Fibroblast of lung (primary cell): ENCODE data around the gene ZBTB43. TPM values are rescaled to one million over a fixed set of nuclear protein-coding genes. Genes with fewer than 3 reads are reported as not detected.
A peak's percentile ranks its signal among the peaks of the same experiment; 100 is the strongest.

Source experiments
- DNase-seq, 2 donors: peaks; one replicate each; pipeline versions ENCODE4 v3.0.0 to v3.0.0-alpha.2; 2010; ENCODE audit warnings: low read depth in 2 of 2
- H2AFZ ChIP-seq: 2 replicates; pipeline ENCODE4 v1.5.1; 2012; ENCODE audit warnings: low read length, control low read depth, inconsistent platforms
- H3K27ac ChIP-seq: 2 replicates; pipeline ENCODE4 v1.5.1; 2011; ENCODE audit warnings: low read length, control low read depth; ENCODE audit not compliant: insufficient read depth
- H3K27me3 ChIP-seq: 2 replicates; pipeline ENCODE4 v1.5.1; 2011; ENCODE audit warnings: mild to moderate bottlenecking, low read length; ENCODE audit not compliant: control insufficient read depth, insufficient read depth
- H3K36me3 ChIP-seq: 2 replicates; pipeline ENCODE4 v1.5.1; 2011; ENCODE audit warnings: low read length; ENCODE audit not compliant: control insufficient read depth, insufficient read depth
- H3K4me1 ChIP-seq: 2 replicates; pipeline ENCODE4 v1.5.1; 2011; ENCODE audit warnings: low read length; ENCODE audit not compliant: control insufficient read depth, insufficient read depth; ENCODE audit errors: extremely low read depth
- H3K4me2 ChIP-seq: 2 replicates; pipeline ENCODE4 v1.5.1; 2011; ENCODE audit warnings: low read length, control low read depth; ENCODE audit not compliant: insufficient read depth; ENCODE audit errors: extremely low read depth
- H3K4me3 ChIP-seq, 4 experiments: fragments of 200-600 bp in 1 of 4; sonication (generic) in 1 of 4; replicated peaks in 1 of 4; 2 replicates each; pipeline ENCODE4 v1.5.1; 2011 to 2016; ENCODE audit warnings: low read length in 4 of 4, low read depth in 3 of 4, mild to moderate bottlenecking in 3 of 4, control low read depth in 2 of 4, inconsistent platforms in 1 of 4, mixed read lengths in 1 of 4; ENCODE audit not compliant: insufficient read depth in 1 of 4; ENCODE audit errors: control extremely low read depth in 1 of 4
- H3K79me2 ChIP-seq: 2 replicates; pipeline ENCODE4 v1.5.1; 2012; ENCODE audit warnings: mild to moderate bottlenecking, low read length, inconsistent platforms; ENCODE audit not compliant: control insufficient read depth, insufficient read depth
- H3K9ac ChIP-seq: 2 replicates; pipeline ENCODE4 v1.5.1; 2011; ENCODE audit warnings: mild to moderate bottlenecking, low read length, control low read depth; ENCODE audit not compliant: insufficient read depth
- H3K9me3 ChIP-seq: 2 replicates; pipeline ENCODE4 v1.5.1; 2012; ENCODE audit warnings: low read depth, low read length; ENCODE audit not compliant: control insufficient read depth, insufficient read depth
- H4K20me1 ChIP-seq: 2 replicates; pipeline ENCODE4 v1.5.1; 2011; ENCODE audit warnings: low read length; ENCODE audit not compliant: control insufficient read depth, insufficient read depth; ENCODE audit errors: extremely low read depth
- EZH2 ChIP-seq: IDR thresholded peaks from 2 replicates; pipeline ENCODE4 v1.5.1; 2012; ENCODE audit warnings: low read length, control low read depth, mild to moderate bottlenecking; ENCODE audit errors: missing control alignments
- polyA plus RNA-seq, 2 donors: library from polyadenylated mRNA; depleted of rRNA in 1 of 2; stranded (reverse) in 1 of 2; unstranded in 1 of 2; fragments of >200 nt; gene quantifications; 2 replicates each; pipeline ENCODE4 v1.2.1, GENCODE V29; 2011 to 2012; ENCODE audit warnings: missing spikeins in 1 of 2
- total RNA-seq: library from RNA; depleted of rRNA; stranded (reverse); fragments of >200 nt; gene quantifications from 2 replicates; pipeline ENCODE4 v1.2.1, GENCODE V29; 2014
- TF ChIP-seq, protein P1 (sequence below), 2 donors: IDR thresholded peaks in 1 of 2; conservative IDR thresholded peaks in 1 of 2; 1 replicate in 1 of 2; 2 replicates in 1 of 2; pipeline ENCODE4 v1.5.1; 2011 to 2012; ENCODE audit warnings: low read length in 2 of 2, control low read depth in 1 of 2, inconsistent platforms in 1 of 2, low read depth in 1 of 2, mild to moderate bottlenecking in 1 of 2

ZBTB43 gene
- total and polyA plus RNA-seq, 2 donors (not counting 1 experiment from before 2014, with no cell fraction given), result 6.8 to 12.6 TPM

DNA sequence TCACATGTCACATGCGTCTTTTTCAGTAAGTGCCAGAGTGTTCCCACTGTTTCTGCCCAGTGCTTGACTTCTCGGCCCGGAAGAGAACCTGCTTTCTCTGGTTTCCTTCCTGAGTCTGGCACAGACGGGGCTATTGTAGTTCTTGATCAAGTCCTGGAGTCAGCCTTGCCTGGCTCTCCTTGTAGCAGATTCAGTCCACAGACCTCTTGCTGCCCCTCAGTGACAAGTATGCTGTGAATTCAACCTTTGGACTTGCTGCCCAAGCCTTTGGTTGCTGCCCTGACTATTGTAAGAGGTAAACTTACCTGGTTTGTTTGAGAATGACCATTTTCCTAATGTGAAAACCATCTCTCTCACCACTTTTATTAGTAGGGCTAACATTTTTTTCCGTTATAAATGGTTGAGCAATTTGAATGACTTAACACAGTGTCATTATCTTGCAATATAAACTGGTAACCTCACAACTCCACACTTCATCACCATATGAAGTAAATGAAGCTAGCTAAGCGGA lies 80.3 kb downstream of the ZBTB43 start:
- H3K27ac ChIP-seq, result no peak overlapping the region
- no peaks in the 10 kb centered on the region for H3K27me3 ChIP-seq
- H3K36me3 ChIP-seq, result peaks cover 7% of the 10 kb centered on the region
- H3K4me1 ChIP-seq, result no peaks in the 10 kb centered on the region
- DNase-seq, result peak in 1 of 2 donors; percentile 44
- no peak overlapping the region for H3K9ac ChIP-seq
- no peak overlapping the region for H3K4me3 ChIP-seq
- no peak for TF ChIP-seq EZH2
- TF ChIP-seq, protein P1, sequence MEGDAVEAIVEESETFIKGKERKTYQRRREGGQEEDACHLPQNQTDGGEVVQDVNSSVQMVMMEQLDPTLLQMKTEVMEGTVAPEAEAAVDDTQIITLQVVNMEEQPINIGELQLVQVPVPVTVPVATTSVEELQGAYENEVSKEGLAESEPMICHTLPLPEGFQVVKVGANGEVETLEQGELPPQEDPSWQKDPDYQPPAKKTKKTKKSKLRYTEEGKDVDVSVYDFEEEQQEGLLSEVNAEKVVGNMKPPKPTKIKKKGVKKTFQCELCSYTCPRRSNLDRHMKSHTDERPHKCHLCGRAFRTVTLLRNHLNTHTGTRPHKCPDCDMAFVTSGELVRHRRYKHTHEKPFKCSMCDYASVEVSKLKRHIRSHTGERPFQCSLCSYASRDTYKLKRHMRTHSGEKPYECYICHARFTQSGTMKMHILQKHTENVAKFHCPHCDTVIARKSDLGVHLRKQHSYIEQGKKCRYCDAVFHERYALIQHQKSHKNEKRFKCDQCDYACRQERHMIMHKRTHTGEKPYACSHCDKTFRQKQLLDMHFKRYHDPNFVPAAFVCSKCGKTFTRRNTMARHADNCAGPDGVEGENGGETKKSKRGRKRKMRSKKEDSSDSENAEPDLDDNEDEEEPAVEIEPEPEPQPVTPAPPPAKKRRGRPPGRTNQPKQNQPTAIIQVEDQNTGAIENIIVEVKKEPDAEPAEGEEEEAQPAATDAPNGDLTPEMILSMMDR (conservative IDR thresholded peaks at IDR 0.05 in 1 of 2, IDR thresholded peaks at IDR 0.05 in 1 of 2; ENCODE audit: low read depth in 1 of 2, low read length in 2 of 2), result no peak
- no peaks in the 10 kb centered on the region for H3K9me3 ChIP-seq
- H3K4me2 ChIP-seq, result no peak overlapping the region
- H2AFZ ChIP-seq, result no peak overlapping the region
- no peaks in the 10 kb centered on the region for H4K20me1 ChIP-seq
- peaks cover 2% of the 10 kb centered on the region for H3K79me2 ChIP-seq

DNA sequence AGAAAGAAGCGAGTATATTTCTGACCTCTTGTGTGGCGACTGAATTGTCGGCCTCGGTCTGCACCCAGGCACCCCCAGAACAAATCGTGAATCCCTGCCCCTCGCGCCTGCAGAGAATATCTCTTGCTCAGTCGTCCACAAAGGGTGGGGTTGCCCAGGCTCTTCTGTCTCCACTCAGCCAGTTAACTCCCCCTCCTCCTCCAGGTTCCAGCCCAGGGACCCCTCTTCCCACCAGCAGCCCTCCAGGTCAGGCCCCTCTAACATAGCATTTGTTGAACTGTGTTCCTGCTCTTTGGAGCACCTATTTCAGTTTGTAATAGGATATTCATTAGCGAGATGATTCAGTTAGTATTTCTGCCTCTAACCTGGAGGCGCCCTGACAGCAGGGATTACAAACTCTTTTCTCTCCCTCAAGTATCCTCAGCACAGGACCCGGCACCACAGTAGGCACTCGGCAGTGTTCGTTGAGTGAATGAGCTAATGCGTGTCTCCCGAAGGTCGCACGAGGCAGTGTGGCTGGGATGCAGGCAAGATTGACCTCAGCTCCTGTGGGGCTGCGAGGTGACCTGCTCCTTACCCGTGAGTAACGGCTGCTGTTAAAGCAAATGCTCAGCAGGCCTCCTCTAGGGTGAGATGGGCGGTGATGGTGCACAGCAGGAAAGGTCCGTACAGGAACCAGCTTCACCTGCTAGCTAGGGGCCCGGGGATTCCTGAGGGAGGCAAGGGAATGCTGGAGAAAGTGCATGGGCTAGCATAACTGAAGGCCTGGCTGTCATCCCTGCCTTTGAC lies 81.4 kb downstream of the ZBTB43 start:
- Histone ChIP-seq H3K27me3 (no peaks in the 10 kb centered on the region), H3K4me2 (no peak overlapping the region), H3K4me3 (no peak overlapping the region), H3K27ac (no peak overlapping the region), H3K79me2 (peaks cover 2% of the 10 kb centered on the region), H3K36me3 (peaks cover 6% of the 10 kb centered on the region), H3K9me3 (no peaks in the 10 kb centered on the region), H2AFZ (no peak overlapping the region), H3K9ac (no peak overlapping the region), H4K20me1 (no peaks in the 10 kb centered on the region), H3K4me1 (no peaks in the 10 kb centered on the region)
- no peak for TF ChIP-seq EZH2
- TF ChIP-seq, protein P1 (conservative IDR thresholded peaks at IDR 0.05 in 1 of 2, IDR thresholded peaks at IDR 0.05 in 1 of 2; ENCODE audit: low read depth in 1 of 2, low read length in 2 of 2), result no peak
- DNase-seq, result no peak

DNA sequence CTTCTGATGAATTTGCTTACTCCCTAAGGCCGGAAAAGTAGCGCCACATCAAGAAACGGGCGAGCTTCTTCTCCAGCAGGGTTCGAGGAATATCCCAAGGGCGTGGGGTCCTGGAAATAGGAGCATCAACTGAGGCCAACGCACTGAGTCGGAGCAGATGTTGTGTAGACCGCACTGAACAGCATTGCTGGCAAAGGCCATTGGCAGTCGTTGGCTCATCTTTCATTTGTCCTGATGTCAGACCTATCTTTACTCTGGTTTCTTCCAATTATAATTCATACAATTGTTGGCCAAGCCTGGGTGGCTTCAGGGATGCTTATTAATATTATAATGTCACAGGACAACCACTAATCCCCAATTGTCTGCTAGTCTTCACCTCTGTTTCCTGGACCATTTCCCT lies 82.1 kb downstream of the ZBTB43 start:
- Histone ChIP-seq H3K79me2 (peaks cover 2% of the 10 kb centered on the region), H3K27ac (no peak overlapping the region), H3K4me1 (no peaks in the 10 kb centered on the region), H2AFZ (no peak overlapping the region), H3K9me3 (no peaks in the 10 kb centered on the region), H3K4me2 (no peak overlapping the region), H3K9ac (no peak overlapping the region), H3K27me3 (no peaks in the 10 kb centered on the region), H4K20me1 (no peaks in the 10 kb centered on the region), H3K36me3 (peaks cover 6% of the 10 kb centered on the region), H3K4me3 (no peak overlapping the region)
- no peak for DNase-seq
- no peak for TF ChIP-seq EZH2
- TF ChIP-seq, protein P1 (conservative IDR thresholded peaks at IDR 0.05 in 1 of 2, IDR thresholded peaks at IDR 0.05 in 1 of 2; ENCODE audit: low read depth in 1 of 2, low read length in 2 of 2), result no peak

Other genes starting within 250 kb of the ZBTB43 start
- gene LMX1B, start 191.1 kb upstream of the ZBTB43 start, total RNA-seq, result not detected in 2 replicates
- not detected in 2 replicates for gene LMX1B, start 191.1 kb upstream of the ZBTB43 start, polyA plus RNA-seq
- gene ZBTB34, start 55.6 kb downstream of the ZBTB43 start, total RNA-seq, result 6.8 and 7.2 TPM in 2 replicates
- 4.4 and 7.0 TPM in 2 replicates for gene ZBTB34, start 55.6 kb downstream of the ZBTB43 start, polyA plus RNA-seq
- gene RALGPS1, start 109.7 kb downstream of the ZBTB43 start, total RNA-seq, result 5.1 and 5.9 TPM in 2 replicates
- gene RALGPS1, start 109.7 kb downstream of the ZBTB43 start, polyA plus RNA-seq, result 1.5 and 2.0 TPM in 2 replicates